HG02678 (cell line): Measurements from ENCODE around the gene GALNT9.
A peak's percentile ranks its signal among the peaks of the same experiment; 100 is the strongest.

ENCODE experiments used
- ATAC-seq: cut with Tn5 transposase; IDR thresholded peaks from one replicate; pipeline ENCODE4 v1.9.1; 2021; ENCODE audit warnings: mild to moderate bottlenecking, moderate library complexity; ENCODE audit not compliant: unreplicated experiment

Gene GALNT9

DNA sequence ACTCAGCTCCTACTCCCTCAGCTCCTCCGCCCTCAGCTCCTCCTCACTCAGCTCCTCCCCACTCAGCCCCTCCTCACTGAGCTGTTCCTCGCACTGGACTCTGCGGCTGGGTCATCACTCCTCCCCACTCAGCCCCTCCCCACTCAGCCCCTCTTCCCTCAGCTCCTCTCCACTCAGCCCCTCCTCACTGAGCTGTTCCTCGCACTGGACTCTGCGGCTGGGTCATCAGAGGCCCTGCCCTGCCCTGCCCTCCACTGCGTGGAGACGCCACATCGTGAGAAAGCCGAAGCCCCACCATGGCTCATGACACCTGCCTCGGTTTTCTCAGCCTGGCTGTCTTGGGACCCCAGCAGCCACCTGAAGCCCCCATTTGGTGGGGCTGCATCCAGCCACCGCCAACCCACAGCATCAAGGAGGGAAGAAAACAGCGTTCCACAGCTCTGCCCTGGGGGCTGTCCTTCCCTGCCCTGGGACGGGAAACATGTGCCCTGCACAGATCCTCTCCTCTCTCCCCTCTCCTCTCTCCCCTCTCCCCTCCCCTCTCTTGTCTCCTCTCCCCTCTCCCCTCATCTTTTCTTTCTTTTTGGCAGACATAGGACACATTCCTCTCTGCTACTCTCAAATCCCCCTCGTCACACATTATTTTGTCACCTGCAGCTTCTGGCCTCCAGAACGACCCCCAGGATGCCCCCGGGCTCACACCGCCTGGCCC lies 167.4 kb downstream of the GALNT9 start:
- no peak for ATAC-seq

GRCh38 chr12:132161036-132161781 lies 168.2 kb downstream of the GALNT9 start:
- ATAC-seq, result no peak

GRCh38 chr12:132160601-132161035 lies 168.8 kb downstream of the GALNT9 start:
- ATAC-seq, result no peak

GRCh38 chr12:132160016-132160415 lies 169.4 kb downstream of the GALNT9 start:
- ATAC-seq, result no peak

DNA sequence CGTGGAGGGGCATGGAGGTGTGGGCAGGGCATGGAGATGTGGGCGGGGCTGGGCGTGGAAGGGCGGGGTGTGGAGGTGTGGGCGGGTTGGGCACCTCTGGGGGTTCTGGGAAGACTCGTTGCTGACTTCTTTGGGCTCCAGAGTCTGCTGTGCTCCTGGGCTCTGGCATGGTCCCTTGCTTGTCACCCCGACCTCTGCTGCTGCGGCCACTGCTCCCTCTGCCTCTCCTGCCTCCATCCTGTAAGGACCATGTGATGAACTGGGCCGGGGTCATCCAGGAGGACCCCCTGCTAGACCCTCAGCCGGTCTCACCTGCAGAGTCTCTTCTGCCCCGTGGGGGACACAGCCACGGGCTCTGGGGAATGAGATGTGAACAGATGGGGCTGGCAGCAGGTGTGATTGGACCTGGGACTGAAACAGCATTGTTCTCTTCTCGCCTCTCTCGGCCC lies 169.8 kb downstream of the GALNT9 start:
- no peak for ATAC-seq

DNA sequence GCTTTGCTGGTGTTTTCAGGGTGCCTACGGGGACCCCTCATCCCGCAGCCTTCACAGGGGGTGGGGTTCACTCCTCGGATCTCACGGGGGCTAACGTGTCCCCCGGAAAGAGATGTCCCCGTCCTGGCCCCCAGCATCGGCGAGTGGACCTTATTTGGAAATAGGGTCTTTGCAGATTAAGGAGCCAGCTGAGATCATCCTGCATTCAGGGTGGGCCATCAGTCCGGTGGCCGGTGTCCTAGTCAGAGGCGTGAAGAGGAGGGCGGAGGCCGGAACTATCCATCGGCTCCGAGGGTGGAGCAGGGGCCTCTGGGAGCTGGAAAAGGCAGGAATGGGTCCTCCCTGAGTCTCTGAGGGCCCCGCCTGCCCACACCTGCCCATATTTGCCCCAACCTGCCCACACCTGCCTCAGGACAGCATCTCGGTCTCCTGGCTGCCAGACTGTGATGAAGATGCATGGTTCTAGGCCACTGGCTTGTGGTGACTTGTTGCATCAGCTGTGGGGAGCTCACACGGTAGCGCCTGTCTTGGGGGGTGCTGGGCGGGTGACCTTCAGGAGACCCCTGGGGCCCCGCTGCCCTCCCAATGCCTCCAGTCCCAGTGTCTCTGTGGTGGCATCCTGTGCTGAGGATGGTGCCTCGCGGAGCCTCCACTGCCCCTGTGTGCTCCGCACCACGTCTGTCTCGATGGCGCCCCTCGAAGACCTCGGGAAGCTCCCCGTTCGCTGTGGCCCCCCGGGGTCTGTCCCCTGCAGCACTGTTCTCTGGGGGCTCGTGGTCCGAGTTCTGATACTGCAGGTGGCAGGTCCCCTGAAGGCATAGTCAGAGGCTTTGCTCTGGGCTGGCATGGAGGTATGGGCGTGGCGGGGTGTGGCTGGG lies 170.5 kb downstream of the GALNT9 start:
- ATAC-seq, result no peak

GRCh38 chr12:132157733-132158409 lies 171.5 kb downstream of the GALNT9 start:
- no peak for ATAC-seq

GRCh38 chr12:132156573-132157325 lies 172.6 kb downstream of the GALNT9 start:
- no peak for ATAC-seq

DNA sequence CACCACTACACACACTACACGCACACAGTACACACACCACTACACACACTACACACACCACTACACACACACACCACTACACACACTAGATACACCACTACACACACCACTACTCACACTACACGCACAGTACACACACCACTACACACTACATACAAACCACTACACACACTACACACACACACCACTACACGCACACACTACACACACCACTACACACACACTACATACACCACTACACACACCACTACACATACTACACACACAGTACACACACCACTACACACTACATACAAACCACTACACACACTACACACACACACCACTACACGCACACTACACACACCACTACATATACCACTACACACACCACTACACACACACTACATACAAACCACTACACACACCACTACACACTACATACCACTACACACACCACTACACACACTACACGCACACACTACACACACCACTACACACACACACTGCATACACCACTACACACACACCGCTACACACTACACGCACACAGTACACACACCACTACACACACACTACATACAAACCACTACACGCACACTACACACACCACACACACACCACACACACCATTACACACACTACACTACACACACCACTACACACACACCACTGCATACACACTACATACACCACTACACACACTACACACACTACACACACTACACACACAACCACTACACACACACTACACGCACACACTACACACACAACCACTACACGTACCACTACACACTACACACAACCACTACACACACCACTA lies 173.4 kb downstream of the GALNT9 start:
- ATAC-seq, result no peak

DNA sequence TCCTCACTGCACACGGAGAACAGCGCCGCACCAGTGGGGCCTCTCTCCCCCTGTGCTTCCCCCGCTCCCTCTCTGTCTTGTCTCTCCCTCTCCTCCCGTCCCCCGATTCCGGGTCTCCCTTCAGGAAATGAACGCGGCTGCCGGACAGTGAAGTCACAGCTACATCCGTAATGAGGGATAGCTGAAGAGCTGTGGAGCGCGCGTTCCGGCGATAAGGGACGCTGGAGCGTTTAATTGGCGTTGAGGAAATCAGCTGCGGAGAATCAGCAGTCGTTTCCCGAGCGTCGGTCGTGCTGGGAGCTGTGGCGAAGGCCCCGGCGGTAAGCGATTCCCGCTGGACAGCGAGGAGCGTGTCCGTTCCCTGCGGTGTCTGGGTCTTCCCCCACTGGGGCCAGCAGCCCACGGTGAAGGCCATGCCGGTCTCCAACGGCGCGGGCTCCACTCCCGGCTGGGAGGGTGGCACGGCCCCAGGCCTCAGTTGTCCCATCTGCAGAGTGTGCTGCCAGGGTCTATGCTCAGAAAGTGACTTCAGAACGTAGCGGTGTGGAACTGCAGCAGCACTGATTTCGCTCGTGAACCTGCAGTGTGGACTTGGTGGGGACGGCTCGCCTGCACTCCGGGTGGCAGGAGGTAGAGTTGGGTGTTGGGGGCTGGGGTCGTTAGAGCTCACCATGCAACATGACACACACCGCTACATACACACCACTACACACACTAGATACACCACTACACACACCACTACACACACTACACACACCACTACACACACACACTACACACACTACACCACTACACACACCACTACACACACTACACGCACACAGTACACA lies 174.2 kb downstream of the GALNT9 start:
- no peak for ATAC-seq

DNA sequence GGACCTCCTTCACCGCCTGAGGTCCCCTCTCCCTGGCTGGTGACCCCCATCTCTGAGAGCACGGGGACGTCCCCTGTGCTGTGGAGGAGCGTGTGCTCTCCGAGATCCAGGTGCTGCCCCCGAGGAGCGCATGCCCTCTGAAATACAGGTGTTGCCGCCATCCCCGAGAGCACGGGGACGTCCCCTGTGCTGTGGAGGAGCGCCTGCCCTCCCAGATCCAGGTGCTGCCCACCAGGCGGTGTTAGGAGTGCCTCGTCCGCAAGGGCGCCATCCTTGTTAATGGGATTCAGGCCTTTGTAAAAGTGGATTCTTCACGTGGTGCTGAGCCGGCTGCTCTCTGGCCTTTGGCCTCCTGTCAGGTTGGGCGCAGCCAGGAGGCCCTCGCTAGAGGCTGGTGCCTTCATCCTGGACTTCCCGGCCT lies 175.0 kb downstream of the GALNT9 start:
- ATAC-seq, result peak; percentile 27

DNA sequence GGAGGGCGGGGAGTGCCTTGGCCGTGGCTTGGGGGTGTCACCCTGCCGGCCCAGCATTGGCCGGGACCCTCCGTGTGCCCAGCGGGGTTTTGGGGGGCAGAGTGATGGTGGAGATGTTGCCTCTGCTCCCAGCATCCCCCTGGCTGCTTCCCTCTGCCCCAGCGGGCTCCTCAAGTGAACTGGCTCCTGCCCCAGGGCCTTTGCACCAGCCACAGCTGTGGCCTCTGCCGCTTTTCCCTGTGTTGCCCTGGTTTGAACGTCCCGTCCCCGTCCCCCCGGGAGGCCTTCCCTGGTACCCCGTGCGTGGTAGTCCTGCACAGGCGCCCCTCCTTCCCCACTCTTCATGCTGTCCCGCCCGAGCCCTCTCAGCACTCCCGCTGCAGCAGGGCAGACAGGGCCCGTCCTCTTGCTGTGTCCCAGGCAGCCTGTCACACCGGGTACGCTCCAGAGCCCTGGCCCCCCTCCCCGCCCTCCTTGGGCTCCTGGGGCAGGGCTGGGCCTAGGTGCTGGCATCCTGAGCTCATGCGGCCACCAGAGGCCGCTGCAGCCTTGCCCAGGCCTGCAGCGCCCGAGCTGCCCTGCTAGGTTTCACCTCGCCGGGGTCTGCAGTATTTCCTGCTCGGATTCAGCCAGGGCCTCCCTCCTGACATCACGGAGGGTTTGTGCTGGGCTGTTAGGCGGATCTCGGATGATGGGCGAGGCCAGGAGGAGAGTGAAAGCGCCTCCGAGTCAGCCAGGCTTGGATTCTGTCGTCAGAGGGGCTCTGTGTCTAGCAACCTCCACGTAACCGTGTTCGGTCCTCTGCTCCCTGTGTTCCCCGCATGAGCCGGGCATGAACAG lies 175.7 kb downstream of the GALNT9 start:
- ATAC-seq, result peak; percentile 86

- no peak for ATAC-seq
Measured at GRCh38 chr12:132152953-132153352, 176.4 kb downstream of the GALNT9 start.

- no peak for ATAC-seq
Measured at GRCh38 chr12:132152411-132152821, 177.0 kb downstream of the GALNT9 start.

DNA sequence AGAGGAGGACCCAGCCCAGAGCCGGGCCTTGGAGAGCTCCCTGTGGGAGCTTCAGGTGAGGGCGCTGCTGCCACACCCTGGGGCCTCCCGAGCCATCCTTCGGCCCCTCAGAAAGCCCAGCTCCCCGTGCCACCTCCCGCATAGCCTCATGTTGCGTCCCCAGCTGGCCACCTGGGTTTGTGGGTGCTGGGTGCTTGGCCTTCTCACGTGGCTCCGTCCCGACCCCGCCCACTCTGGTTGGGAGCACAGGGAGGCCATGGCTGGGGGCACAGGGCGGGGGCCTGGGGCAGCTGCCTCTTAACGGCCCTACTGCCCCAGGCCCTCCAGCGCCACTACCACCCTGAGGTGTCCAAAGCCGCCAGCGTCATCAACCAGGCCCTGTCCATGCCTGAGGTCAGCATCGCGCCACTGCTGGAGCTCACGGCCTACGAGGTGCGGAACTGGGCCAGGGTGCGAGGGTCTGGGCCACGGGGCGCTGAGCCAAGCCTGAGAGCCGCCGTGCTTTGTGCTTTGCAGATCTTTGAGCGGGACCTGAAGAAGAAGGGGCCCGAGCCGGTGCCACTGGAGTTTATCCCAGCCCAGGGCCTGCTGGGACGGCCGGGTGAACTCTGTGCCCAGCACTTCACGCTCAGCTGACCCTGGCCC lies 177.5 kb downstream of the GALNT9 start:
- no peak for ATAC-seq

- no peak for ATAC-seq
Measured at GRCh38 chr12:132151145-132151765, 178.1 kb downstream of the GALNT9 start.

DNA sequence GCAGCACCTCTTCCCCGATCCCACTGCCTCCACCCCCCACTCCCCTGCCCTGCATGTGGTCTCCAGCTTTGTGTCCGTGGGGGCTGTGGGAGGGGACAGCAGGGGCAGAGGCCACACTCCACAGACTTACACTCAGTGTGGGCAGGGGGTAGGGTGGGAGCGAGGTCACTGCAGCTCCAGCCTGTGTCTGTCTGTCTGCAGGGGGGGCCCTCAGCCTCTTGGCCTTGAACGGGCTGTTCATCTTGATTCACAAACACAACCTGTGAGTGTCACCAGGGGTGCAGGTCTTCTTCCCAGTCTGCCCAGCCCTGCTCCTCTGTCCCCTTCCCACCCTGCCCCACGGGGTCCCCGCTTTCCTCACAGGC lies 178.6 kb downstream of the GALNT9 start:
- no peak for ATAC-seq
